Neural crest cell (in vitro differentiated cells): ENCODE measurements around the gene CASQ2. TPM values are rescaled to one million over a fixed set of nuclear protein-coding genes. Genes with fewer than 3 reads are reported as not detected.

Experiments
- DNase-seq: peaks from one replicate; pipeline ENCODE4 v3.0.0; 2021; ENCODE audit warnings: low read depth, mixed read lengths, low spot score
- H3K27ac Mint-ChIP-seq: one replicate; pipeline ENCODE4 v1.8.0; 2021; ENCODE audit warnings: mild to moderate bottlenecking, mixed read lengths; ENCODE audit not compliant: unreplicated experiment
- H3K27me3 Mint-ChIP-seq: 2 replicates; pipeline ENCODE4 v1.8.0; 2021; ENCODE audit warnings: low read depth, mild to moderate bottlenecking, mixed read lengths
- H3K36me3 Mint-ChIP-seq: 2 replicates; pipeline ENCODE4 v1.8.0; 2021; ENCODE audit warnings: low read depth, mild to moderate bottlenecking, mixed read lengths
- H3K4me1 Mint-ChIP-seq: 2 replicates; pipeline ENCODE4 v1.8.0; 2021; ENCODE audit warnings: mixed read lengths
- H3K4me3 Mint-ChIP-seq: one replicate; pipeline ENCODE4 v1.8.0; 2021; ENCODE audit warnings: mild to moderate bottlenecking, mixed read lengths
- H3K9me3 Mint-ChIP-seq: 2 replicates; pipeline ENCODE4 v1.8.0; 2021; ENCODE audit warnings: mixed read lengths
- total RNA-seq: library from RNA; stranded (reverse); gene quantifications from 2 replicates; pipeline ENCODE4 v1.2.1, GENCODE V29; 2021
- TF ChIP-seq, protein P1 (sequence below): fragments of 200-600 bp; sonication (generic); conservative IDR thresholded peaks from 2 replicates; pipeline ENCODE4 v1.5.0; 2021; ENCODE audit warnings: antibody characterized with exemption, mild to moderate bottlenecking

Gene CASQ2
- total RNA-seq, 1 donor from 2014 or later = 0.12 TPM

DNA sequence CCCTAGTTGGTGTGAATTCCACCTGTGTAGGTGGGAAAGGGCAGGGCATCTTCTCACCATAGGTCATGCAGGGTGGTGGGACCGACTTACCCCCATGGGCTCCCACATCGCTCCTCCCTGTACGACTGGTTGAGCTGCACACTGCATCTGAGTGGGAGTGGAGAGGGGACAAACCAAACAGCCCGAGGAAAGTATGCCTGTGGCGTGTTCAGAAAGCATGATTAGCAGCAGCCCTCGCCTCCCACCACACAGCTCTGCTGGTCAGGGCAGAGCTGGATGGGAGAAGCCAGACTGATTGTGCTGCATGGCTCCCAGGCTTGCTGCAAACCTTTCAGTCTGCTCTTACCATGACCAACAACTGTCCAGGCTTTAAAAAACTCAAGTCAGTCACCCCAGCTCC is 102.3 kb downstream of the CASQ2 start:
- Mint-ChIP-seq H3K9me3 (no peaks in the 10 kb centered on the region), H3K27ac (no peak overlapping the region), H3K4me3 (no peak overlapping the region), H3K36me3 (peaks cover 10% of the 10 kb centered on the region), H3K4me1 (no peaks in the 10 kb centered on the region), H3K27me3 (peaks cover 2% of the 10 kb centered on the region)
- DNase-seq = no peak
- TF ChIP-seq, protein P1, sequence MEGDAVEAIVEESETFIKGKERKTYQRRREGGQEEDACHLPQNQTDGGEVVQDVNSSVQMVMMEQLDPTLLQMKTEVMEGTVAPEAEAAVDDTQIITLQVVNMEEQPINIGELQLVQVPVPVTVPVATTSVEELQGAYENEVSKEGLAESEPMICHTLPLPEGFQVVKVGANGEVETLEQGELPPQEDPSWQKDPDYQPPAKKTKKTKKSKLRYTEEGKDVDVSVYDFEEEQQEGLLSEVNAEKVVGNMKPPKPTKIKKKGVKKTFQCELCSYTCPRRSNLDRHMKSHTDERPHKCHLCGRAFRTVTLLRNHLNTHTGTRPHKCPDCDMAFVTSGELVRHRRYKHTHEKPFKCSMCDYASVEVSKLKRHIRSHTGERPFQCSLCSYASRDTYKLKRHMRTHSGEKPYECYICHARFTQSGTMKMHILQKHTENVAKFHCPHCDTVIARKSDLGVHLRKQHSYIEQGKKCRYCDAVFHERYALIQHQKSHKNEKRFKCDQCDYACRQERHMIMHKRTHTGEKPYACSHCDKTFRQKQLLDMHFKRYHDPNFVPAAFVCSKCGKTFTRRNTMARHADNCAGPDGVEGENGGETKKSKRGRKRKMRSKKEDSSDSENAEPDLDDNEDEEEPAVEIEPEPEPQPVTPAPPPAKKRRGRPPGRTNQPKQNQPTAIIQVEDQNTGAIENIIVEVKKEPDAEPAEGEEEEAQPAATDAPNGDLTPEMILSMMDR = no peak

DNA sequence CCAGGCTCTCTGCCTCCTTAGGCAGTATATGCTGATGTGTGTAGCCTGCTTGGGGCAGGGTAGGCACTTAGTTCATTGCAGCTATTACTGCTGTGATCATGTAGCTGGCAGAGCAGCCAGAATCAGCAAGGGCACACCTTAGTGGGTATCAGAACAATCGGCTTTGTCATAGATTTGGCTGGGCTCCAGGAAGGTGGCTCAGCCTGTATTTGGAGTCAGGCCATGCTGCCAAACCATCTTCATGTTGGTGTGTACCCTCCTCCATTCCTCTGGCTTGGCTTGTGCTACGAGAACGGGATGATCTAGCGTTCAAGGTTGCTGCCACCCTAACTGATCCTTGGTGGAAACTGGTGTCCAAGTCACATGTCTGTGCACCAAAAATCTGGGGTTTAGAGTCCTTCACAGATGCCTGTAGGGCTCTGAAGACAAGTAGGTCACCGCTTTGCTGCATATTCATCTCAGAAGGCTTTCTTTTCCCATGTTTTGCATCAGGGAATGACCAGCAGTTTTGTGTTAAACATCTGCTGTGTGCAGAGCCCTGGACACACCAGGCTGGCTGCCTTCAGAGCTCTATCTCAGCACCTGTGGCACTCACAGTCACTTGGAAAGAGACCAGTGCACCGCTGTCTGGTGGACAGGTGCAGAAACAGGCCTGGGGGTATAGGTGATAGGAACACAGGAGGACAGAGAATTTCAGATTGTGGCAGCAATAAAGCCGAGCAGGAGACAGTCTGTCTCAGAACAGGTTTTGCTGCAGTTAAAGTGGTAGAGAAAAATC is 103.0 kb downstream of the CASQ2 start:
- DNase-seq = no peak
- Mint-ChIP-seq H3K9me3 (no peaks in the 10 kb centered on the region), H3K36me3 (peaks cover 9% of the 10 kb centered on the region), H3K4me1 (no peaks in the 10 kb centered on the region), H3K27ac (no peak overlapping the region), H3K4me3 (no peak overlapping the region), H3K27me3 (peaks cover 2% of the 10 kb centered on the region)
- TF ChIP-seq, protein P1 = no peak

DNA sequence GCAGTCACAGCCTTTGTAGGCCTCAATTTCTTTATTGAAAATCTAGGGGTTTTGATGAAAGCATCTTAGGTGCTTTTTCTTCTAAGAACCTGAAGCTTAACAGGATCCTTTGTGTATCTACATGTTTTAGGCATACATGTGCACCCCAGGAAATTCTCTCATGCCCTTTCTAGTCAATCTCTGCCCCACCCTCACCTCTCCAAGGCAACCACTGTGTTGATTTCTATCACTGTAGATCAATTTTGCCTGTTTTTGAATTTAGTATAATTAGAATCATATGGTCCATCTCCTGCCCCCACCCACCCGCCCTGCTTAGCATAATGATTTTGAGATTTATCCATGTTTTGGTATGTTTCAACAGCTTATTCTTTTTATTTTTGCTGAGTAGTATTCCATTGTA is 107.4 kb downstream of the CASQ2 start:
- no peak for DNase-seq
- H3K36me3 Mint-ChIP-seq = peaks cover 11% of the 10 kb centered on the region
- no peaks in the 10 kb centered on the region for H3K9me3 Mint-ChIP-seq
- no peaks in the 10 kb centered on the region for H3K27me3 Mint-ChIP-seq
- H3K4me3 Mint-ChIP-seq = no peak overlapping the region
- H3K4me1 Mint-ChIP-seq = peaks cover 5% of the 10 kb centered on the region
- TF ChIP-seq, protein P1 = no peak
- H3K27ac Mint-ChIP-seq = no peak overlapping the region

DNA sequence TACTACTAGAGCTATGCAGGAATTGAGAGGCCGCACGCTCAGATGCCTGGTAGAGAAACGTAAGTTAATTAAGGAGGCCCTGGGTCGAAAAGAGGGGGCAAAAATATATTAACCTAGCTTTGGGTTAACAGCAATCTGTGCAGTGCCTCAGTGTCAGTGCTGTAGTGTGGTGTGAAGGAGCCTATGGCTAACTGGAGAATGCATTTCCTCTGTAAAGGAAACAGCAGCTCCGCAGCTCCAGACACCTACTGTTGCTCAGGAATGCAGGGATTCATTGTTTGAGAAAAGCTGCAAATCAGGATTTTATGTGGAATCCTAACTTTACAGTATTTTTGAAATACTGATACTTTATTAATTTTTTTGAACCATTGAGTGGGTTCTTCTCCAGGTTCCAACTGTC is 108.4 kb downstream of the CASQ2 start:
- no peak for DNase-seq
- H3K27ac Mint-ChIP-seq = no peak overlapping the region

DNA sequence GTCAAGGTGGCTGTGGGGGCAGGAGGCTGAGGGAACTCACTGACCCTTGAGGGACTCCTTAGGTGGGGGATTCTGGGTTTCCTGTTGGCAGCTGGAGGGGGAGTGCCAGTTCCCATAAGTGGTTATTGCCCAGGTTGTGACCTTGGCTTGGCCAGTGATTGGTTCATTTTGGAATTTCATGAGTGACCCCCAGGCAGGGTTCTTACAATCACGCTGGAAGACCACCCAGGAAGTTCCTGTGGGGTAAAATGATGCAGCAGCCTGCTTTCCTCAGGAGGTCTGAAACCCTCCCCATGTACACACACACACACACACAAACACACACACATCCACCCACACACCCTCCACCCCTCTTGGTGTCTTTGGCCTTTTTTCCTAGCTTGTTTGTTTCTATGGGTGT is 109.9 kb downstream of the CASQ2 start:
- no peak overlapping the region for H3K27ac Mint-ChIP-seq
- no peaks in the 10 kb centered on the region for H3K9me3 Mint-ChIP-seq
- no peaks in the 10 kb centered on the region for H3K27me3 Mint-ChIP-seq
- no peak overlapping the region for H3K4me3 Mint-ChIP-seq
- no peak for DNase-seq
- H3K4me1 Mint-ChIP-seq = peaks cover 22% of the 10 kb centered on the region
- H3K36me3 Mint-ChIP-seq = peaks cover 6% of the 10 kb centered on the region
- TF ChIP-seq, protein P1 = no peak

More for the DNA sequence above, 108.4 kb downstream of the CASQ2 start:
- Mint-ChIP-seq H3K9me3 (no peaks in the 10 kb centered on the region), H3K4me3 (no peak overlapping the region), H3K27me3 (no peaks in the 10 kb centered on the region), H3K36me3 (peaks cover 11% of the 10 kb centered on the region), H3K4me1 (peaks cover 10% of the 10 kb centered on the region)
- TF ChIP-seq, protein P1 = no peak
